Smooth muscle cell (in vitro differentiated cells): ENCODE results near the gene C4orf17. TPM values are rescaled to one million over a fixed set of nuclear protein-coding genes. Genes with fewer than 3 reads are reported as not detected.

Experiments
- DNase-seq: peaks from one replicate; lab custom pipeline; 2025; ENCODE audit not compliant: unreplicated experiment; lab: John Stamatoyannopoulos, UW
- H2AFZ ChIP-seq: fragments of 200-600 bp; sonication (generic); 2 replicates; pipeline ENCODE4 v1.6.0; 2016; ENCODE audit warnings: antibody characterized with exemption, low read depth, mild to moderate bottlenecking
- H3F3A ChIP-seq: fragments of 200-600 bp; sonication (generic); 2 replicates; pipeline ENCODE4 v1.6.0; 2017; ENCODE audit warnings: antibody characterized with exemption, low read depth
- H3K27ac ChIP-seq: fragments of 200-600 bp; sonication (generic); 2 replicates; pipeline ENCODE4 v1.5.1; 2016; ENCODE audit warnings: low read depth, mild to moderate bottlenecking
- H3K27me3 ChIP-seq: fragments of 200-600 bp; sonication (generic); 2 replicates; pipeline ENCODE4 v1.6.1; 2016; ENCODE audit warnings: low read depth, mild to moderate bottlenecking
- H3K36me3 ChIP-seq: fragments of 200-600 bp; sonication (generic); 2 replicates; pipeline ENCODE4 v1.5.1; 2016; ENCODE audit warnings: low read depth
- H3K4me1 ChIP-seq: fragments of 200-600 bp; sonication (generic); 2 replicates; pipeline ENCODE4 v1.5.1; 2016; ENCODE audit warnings: low read depth
- H3K4me2 ChIP-seq: fragments of 200-600 bp; sonication (generic); 2 replicates; pipeline ENCODE4 v1.6.0; 2016; ENCODE audit warnings: mild to moderate bottlenecking
- H3K4me3 ChIP-seq: fragments of 200-600 bp; sonication (generic); 2 replicates; pipeline ENCODE4 v1.5.1; 2016; ENCODE audit warnings: mild to moderate bottlenecking
- H3K79me2 ChIP-seq: fragments of 200-600 bp; sonication (generic); 2 replicates; pipeline ENCODE4 v1.6.0; 2016; ENCODE audit warnings: low read depth, mild to moderate bottlenecking
- H3K9ac ChIP-seq: fragments of 200-600 bp; sonication (generic); 2 replicates; pipeline ENCODE4 v1.6.0; 2016; ENCODE audit warnings: low read depth
- H3K9me3 ChIP-seq: fragments of 200-600 bp; sonication (generic); replicated peaks from 2 replicates; pipeline ENCODE4 v1.5.1; 2016; ENCODE audit warnings: low read depth
- H4K20me1 ChIP-seq: fragments of 200-600 bp; sonication (generic); 2 replicates; pipeline ENCODE4 v1.6.0; 2016; ENCODE audit warnings: low read depth
- CTCF ChIP-seq: fragments of 200-600 bp; sonication (generic); IDR thresholded peaks from 2 replicates; pipeline ENCODE4 v1.5.1; 2017; ENCODE audit warnings: borderline replicate concordance, mild to moderate bottlenecking, antibody characterized with exemption; ENCODE audit not compliant: insufficient read depth, poor library complexity, severe bottlenecking
- WGBS: methylation state at CpG from one replicate; pipeline ENCODE4 v1.1.7; 2016; ENCODE audit warnings: low lambda C conversion rate; 5-methylcytosine and 5-hydroxymethylcytosine counted together
- polyA plus RNA-seq: library from polyadenylated mRNA; unstranded; fragments of >200 nt; fragmentation: Nextera tagmentation; extraction: Ambion mirVana; gene quantifications from 2 replicates; pipeline ENCODE4 v1.2.1, GENCODE V29; 2016
- total RNA-seq: library from RNA; depleted of rRNA; stranded (reverse); fragments of >200 nt; gene quantifications from 2 replicates; pipeline ENCODE4 v1.2.3, GENCODE V29; 2014

The C4orf17 gene
- total and polyA plus RNA-seq, 2 experiments from 2014 or later, result not detected

DNA sequence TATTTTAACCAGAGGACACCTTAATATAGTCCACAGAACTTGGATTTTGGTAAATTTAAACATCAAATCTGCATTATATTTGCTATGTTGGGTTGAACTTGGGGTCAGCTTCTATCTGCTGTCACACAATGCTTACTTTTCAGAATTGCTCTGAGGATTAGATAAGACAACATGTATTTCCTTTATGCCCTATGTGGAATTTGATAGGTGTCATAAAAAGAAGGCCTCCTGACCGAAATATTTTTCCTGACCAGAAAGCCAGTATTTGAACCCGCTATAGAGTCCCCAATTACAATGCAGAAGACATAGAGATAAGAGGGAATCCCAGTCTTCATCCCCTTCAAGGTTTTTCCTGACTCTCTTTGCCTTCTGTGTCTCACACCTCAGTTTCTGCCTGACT is 67.9 kb downstream of the C4orf17 start:
- H3K27ac ChIP-seq, result no peak overlapping the region
- no peaks in the 10 kb centered on the region for H3K79me2 ChIP-seq
- no peaks in the 10 kb centered on the region for H3K4me1 ChIP-seq
- no peak for TF ChIP-seq CTCF
- 93% methylated on average over 2 of the region's 2 CpGs for WGBS
- no peaks in the 10 kb centered on the region for H3F3A ChIP-seq
- no peaks in the 10 kb centered on the region for H3K36me3 ChIP-seq
- peaks cover 3% of the 10 kb centered on the region for H3K27me3 ChIP-seq
- H3K9me3 ChIP-seq, result no peaks in the 10 kb centered on the region
- peak overlapping the region; percentile 21 for H3K4me3 ChIP-seq
- no peak overlapping the region for H3K9ac ChIP-seq
- DNase-seq, result no peak
- no peak overlapping the region for H3K4me2 ChIP-seq
- peak overlapping the region; percentile 11 for H2AFZ ChIP-seq
- H4K20me1 ChIP-seq, result no peaks in the 10 kb centered on the region

DNA sequence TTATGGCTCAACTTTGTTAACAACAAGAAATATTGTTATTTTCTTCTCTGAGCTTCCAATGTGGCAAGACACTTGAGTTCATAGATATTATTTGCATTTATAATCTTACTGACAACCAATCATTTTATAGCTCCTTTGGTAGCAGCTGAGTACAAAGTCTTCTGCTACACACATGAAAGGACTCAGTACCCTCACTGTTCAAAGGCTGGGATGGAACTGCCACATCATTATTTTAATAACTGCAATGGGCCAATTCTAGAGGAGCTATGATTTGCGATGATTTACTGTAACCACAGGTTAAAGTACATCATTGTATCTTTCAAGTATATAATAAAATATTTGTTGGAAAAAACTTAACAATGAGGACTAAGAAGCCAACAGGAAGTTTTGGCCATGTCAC is 74.7 kb downstream of the C4orf17 start:
- Histone ChIP-seq H3K27me3 (peaks cover 3% of the 10 kb centered on the region), H3K4me3 (no peak overlapping the region), H4K20me1 (no peaks in the 10 kb centered on the region), H2AFZ (no peak overlapping the region), H3K36me3 (no peaks in the 10 kb centered on the region), H3K9me3 (no peaks in the 10 kb centered on the region), H3F3A (no peaks in the 10 kb centered on the region), H3K27ac (no peak overlapping the region), H3K9ac (no peak overlapping the region), H3K4me1 (no peaks in the 10 kb centered on the region), H3K4me2 (no peak overlapping the region), H3K79me2 (no peaks in the 10 kb centered on the region)
- 92% methylated on average over 1 of the region's 1 CpG for WGBS
- no peak for DNase-seq
- no peak for TF ChIP-seq CTCF

GRCh38 chr4:99586322-99586721 is 75.5 kb downstream of the C4orf17 start:
- Histone ChIP-seq H3K27me3 (peaks cover 3% of the 10 kb centered on the region), H3K36me3 (no peaks in the 10 kb centered on the region), H2AFZ (no peak overlapping the region), H3K9ac (no peak overlapping the region), H4K20me1 (no peaks in the 10 kb centered on the region), H3K27ac (no peak overlapping the region), H3K79me2 (no peaks in the 10 kb centered on the region), H3K4me3 (no peak overlapping the region), H3F3A (no peaks in the 10 kb centered on the region), H3K4me2 (no peak overlapping the region), H3K9me3 (no peaks in the 10 kb centered on the region), H3K4me1 (no peaks in the 10 kb centered on the region)
- DNase-seq, result no peak
- 57% methylated on average over 2 of the region's 2 CpGs for WGBS
- no peak for TF ChIP-seq CTCF

- DNase-seq, result no peak
- Histone ChIP-seq H3F3A (no peaks in the 10 kb centered on the region), H3K27me3 (peaks cover 3% of the 10 kb centered on the region), H3K36me3 (no peaks in the 10 kb centered on the region), H3K4me1 (no peaks in the 10 kb centered on the region), H3K9ac (no peak overlapping the region), H3K4me3 (no peak overlapping the region), H4K20me1 (no peaks in the 10 kb centered on the region), H3K79me2 (no peaks in the 10 kb centered on the region), H3K27ac (peak overlapping the region; percentile 49), H3K9me3 (no peaks in the 10 kb centered on the region), H2AFZ (no peak overlapping the region), H3K4me2 (no peak overlapping the region)
- 58% methylated on average over 1 of the region's 1 CpG for WGBS
- no peak for TF ChIP-seq CTCF
These were observed 76.0 kb downstream of the C4orf17 start for GRCh38 chr4:99586797-99587196.
